ENCODE results near the gene NAPEPLD.

DNA sequence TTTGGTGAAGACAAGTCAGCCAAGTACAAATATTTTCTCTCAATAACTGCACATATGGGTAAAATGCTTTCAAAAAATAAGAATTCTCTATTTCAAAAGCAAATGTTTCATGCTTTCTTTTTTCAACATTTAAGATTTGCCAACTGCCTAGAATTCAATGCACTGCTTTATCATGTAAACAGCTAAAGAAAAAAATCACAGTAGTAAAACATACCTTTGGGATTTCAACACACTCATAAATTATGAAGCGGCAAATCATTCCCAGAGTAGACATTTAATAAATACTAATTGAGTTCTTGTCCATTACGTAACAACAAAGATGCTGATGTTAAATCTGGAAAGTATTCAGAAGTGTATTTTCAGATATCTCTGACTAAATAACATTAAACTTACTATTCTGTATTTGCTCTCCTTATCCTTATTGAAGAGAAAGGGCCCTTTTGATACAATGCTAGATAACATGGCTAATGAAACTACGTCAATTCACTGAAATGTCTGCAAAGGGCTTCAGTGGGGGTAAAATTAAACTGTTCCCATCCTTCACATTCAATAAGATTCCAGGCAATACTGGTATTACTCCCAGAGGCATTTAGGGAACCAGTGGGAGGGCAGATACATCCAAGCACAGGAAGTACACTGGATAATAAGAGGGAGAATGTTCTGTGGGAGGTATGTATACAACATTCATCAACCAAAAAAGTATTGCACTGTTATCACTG, 13.9 kb downstream of the NAPEPLD start:
- TF ChIP-seq, protein P1, sequence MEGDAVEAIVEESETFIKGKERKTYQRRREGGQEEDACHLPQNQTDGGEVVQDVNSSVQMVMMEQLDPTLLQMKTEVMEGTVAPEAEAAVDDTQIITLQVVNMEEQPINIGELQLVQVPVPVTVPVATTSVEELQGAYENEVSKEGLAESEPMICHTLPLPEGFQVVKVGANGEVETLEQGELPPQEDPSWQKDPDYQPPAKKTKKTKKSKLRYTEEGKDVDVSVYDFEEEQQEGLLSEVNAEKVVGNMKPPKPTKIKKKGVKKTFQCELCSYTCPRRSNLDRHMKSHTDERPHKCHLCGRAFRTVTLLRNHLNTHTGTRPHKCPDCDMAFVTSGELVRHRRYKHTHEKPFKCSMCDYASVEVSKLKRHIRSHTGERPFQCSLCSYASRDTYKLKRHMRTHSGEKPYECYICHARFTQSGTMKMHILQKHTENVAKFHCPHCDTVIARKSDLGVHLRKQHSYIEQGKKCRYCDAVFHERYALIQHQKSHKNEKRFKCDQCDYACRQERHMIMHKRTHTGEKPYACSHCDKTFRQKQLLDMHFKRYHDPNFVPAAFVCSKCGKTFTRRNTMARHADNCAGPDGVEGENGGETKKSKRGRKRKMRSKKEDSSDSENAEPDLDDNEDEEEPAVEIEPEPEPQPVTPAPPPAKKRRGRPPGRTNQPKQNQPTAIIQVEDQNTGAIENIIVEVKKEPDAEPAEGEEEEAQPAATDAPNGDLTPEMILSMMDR (IDR thresholded peaks at IDR 0.05): no peak
- TF ChIP-seq POLR2A (IDR thresholded peaks at IDR 0.05): no peak
